ENCODE measurements around the gene DENND5B.
"Not testable (repeated sequence)": the region's sequence is repeated elsewhere in the genome, so short reads cannot be mapped to it uniquely, and the experiment has no call there.

The DENND5B gene

DNA sequence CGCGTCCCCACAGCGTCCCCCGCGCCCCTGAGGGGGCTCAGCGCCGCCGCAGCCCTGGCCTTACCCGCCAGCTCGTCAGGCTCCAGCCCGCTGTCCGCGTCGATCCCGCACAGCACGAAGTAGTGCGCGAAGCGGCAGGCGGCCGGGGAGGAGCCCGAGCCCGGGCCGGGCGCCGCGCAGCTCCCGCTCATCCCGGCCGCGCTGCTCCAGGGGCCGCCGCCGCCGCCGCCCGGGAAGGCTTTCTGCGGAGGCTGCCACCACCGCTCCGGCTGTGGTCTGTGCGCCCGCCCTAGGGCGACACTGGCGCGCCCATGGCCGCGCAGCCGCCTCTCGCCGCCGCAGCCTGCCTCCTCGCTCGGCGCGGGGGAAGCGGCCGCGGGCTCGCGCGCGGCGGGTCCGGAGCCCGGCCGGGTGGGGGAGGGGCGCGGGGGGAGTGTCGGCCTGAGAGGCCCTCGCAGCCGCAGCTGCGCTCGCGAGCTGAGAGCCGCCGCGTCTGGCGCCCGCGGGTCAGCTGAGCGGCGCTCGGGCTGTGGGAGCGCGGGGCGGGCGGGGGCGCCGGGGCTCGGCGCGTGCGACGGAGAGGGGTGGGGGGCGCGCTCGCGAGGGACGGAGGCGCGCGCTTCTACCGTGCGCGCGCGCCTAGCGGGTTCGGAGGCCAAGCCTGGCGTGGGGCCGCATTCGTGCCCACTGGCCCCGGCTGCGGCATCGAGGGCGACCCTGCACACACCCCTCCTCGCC is at the start of gene DENND5B:
DENND5B (minus strand) TSS at position 495 of the 738 bp plus-strand sequence; CDS start at position 191, 304 bp downstream.
- peak; percentile 76 for DNase-seq (ENCODE audit: low spot score)

DNA sequence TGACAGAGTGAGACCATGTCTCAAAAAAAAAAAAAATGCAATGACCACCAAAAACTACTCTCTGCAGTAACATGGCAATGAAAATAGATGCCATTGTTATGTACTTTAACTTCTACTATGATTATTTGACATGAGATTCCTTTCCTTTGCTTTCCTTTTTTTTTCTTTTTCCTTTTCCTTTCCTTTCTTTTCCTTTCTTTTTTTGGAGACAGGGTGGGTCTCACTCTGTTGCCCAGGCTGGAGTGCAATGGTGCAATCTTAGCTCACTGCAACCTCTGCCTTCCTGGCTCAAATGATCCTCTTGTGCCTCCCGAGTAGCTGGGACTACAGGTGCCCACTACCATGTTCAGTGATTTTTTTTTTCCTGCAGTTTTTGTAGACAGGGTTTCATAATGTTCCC is 43.7 kb upstream of the DENND5B start:
- no peak for DNase-seq (ENCODE audit: low spot score)

DNA sequence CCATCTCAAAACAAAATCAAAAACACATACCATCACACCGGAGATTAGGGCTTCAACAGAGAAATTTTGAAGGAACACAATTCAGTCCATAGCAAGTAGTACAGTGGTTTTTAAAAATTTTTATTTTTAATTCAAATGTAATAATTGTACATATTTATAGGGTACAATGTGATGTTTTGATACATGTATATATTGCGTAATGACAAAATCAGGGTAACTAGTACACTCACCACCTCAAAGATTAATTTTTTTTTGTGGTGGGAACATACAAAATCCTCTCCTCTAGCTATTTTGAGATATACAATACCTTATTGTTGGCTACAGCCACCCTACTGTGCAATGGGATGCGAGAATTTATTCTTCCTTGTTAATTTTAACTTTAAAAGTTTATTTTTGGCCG is 42.5 kb upstream of the DENND5B start:
- DNase-seq (ENCODE audit: low spot score): no peak

DNA sequence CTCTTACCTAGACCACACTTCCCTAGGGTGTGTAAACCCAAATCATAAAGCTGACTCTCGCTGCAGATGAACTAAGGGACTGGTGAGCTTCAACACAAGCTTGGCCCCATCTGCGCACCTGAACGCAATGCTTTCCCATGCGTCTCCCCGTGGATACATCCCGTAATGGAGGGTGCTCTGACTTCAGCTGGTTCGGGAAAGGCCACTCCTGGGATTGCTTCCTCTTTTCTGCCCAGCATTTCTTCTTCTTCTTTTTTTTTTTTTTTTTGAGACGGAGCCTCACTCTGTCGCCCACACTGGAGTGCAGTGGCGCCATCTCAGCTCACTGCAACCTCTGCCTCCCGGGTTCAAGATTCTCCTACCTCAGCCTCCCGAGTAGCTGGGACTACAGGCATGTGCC is 40.9 kb upstream of the DENND5B start:
- DNase-seq (ENCODE audit: low spot score): no peak

DNA sequence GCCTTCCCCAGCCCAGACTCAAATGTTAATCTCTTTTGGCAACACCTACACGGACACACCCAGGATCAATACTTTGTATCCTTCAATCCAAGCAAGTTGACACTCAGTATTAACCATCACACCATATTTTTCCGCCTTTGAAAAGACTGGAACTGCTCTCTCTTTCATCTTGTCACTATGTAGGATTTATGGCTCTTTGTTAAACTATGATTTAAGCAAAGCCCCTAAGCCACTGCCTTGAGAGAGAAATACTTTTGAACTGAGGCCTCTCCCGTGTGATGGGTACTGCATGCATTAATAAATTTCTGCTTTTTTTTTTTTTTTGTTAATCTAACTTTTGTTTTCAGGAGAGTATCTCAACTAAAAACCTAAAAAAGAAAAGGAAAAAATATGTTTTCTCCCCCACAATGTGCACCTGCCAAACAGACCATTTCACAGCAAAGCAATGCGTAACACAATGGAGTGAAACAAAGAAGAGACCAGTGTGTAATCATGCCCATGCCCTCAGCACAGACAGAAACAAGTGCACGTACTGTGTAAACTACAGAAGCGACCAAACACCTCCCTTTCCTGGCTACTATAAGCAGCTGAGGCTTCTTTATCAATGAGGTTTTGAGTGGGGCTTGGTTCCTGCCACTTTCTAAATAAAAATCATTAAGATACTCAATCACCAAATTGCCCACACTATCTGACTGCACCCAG is 40.2 kb upstream of the DENND5B start:
- no peak for DNase-seq (ENCODE audit: low spot score)

DNA sequence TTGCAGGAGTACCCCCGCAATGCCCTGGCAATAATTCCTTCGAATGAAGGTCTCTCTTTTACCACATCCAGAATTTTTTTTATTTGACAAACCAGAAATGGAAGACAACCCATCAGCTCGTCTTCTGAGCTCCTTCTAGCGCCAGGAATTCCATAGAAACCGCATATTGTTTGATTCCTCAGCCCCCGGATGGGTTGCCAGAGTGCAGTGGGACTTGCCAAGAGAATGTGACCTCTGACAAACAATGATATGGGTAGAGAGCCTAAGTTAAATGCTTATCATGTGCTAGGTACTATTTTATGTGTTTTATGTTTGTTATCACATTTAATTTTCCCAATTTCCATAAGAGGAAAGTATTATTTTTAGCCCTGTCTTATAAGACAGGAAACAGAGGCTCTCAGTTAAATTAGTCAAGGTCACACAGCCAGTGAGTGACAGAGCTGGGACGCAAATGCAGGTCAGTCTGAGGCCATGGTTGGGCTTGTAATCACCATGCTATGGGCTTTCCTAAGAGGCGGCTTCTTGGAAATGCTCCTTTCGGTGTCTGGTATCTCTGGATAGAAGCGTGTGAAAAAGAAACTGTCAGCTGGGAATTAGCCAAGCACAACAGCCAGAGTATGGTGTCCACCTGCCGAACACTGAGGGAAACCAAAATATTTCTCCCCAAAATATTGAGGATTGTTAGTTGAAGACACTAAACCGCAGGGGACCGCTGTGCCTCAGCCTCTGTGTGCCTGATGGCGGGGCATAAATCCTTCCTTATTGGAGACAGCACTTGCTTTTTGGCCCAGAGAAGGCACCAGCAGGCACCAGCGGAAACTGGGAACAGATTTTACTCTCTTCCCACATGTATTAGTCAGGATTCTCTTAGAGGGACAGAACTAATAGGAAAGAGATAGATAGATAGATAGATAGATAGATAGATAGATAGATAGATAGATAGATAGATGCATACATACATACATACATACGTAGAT is 39.1 kb upstream of the DENND5B start:
- peak; percentile 49 for DNase-seq (ENCODE audit: low spot score)

DNA sequence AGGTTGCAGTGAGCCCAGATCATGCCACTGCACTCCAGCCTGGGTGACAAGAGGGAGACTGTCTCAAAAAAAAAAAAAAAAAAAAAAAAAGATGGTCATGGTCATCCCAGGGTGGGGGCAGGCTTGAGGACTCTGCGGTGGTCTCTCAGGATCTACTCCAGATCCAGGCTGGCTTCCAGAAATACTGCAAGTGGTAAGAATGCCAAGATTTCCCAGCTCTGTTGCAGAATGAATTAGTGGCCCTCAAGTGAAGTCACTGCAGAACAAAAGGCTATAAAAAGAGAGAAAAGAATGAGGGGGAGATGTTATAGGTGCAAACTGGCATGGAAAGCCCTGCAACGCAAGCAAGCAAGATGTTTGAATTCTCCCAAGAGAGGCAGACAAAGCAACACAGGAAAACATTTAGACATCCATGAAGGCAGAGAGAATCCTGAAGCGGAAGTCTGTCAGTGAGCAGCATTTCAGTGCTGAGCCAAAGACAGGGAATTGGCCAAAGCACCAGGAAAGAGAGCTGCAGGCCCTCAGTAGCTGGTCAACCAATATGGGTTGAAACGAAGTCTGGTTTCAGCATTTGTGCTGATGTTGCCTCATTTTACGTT is 36.6 kb upstream of the DENND5B start:
- no peak for DNase-seq (ENCODE audit: low spot score)

DNA sequence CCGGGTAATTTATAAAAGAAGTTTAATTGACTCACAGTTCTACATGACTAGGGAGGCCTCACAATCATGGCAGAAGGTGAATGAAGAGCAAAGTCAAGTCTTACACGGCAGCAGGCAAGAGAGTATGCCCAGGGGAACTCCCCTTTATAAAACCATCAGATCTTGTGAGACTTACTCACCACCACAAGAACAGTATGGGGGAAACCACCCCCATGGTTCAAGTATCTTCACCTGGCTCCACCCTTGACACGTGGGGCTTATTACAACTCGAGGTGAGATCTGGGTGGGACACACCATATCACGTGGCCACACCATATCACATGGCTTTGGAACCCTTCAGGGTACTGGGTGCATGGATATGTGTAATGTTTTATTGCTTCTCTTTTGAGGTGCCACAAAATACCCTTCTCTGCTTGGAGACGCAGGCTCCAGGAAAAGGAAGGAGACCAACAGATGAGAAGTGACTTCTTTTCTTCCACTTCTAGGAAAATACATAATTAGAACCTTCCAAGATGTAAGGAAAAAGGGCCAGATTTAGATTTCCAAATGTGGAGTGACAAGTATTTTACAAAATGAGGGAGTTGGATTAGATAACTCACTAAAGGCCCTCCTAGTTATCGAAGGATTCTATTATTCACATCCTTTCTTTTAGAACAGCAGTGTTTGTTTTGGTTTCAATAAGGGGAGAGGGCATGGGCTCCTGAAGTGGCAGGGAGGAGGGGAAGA is 35.5 kb upstream of the DENND5B start:
- no peak for DNase-seq (ENCODE audit: low spot score)

DNA sequence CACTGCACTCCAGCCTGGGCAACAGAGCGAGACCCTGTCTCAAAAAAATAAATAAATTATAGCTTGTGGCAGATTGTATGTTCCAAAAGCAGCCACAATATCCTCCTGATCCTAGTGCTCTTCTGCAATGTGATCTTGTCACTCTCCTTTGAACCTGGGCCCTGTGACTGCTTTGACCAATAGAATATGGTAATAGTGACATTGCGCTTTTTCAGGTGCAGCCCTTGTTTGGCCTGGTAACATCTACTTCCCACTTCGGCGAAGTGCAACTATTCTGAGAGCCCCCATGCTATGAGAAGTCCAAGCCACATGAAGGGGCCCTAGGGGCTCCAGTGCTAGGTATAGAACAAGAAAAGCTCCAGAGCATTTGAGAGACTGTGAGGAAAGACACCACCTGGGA is 31.1 kb upstream of the DENND5B start:
- no peak for DNase-seq (ENCODE audit: low spot score)

DNA sequence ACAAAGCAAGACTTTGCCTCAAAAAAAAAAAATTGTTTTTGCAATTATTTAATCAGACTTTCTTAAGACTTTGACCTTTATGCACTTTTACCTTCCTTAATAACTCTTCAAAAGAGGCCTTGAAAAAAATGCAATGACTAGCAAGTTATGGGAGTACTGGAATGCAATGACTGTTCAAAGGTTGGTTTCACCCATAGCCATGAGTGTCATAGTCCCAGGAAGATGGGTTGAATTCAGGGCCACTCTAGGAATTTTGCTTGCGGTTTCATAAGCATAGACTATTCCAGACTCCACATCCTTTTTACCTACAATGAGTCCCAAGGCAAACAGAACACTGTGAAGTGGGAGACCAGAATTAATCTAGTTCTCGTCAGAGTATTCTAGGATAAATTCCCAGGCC is 29.4 kb upstream of the DENND5B start:
- DNase-seq (ENCODE audit: low spot score): peak; percentile 41

DNA sequence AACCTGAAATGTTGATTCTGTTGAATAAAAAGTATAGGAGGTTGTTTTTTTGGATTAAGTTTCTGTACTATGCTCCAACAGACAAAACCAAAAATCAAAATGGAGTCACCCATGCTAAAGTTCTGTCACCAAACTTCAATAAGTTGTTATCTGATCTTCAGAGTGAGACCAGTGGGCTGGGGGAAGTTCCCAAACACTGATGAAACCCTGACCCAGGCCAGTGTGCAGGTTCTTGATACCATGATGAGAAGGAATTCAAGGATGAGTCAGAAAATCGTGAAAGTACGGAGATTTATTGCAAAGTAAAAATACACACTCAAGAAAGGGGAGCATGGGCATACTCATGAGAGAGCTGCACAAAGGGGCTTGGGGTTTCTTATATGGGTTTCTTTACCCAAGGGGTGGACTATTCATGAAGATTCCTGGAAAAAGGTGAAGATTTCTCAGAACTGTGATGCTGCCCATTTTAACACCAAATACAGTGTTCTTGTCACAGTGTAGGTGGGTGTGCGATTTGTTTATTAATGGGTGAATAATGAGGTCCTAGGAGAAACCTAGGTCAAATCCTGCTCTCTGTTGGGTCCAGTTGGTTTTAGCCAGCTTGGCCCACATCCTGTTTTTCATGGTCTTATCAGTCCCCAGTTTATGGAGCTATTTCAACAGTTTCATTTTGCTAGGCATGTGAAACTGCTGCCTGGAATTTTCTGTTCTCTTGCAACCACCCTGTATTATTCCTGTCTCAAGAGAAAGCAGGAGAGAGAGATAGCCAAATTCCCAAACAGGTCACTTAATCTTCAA is 27.5 kb upstream of the DENND5B start:
- DNase-seq (ENCODE audit: low spot score): no peak

DNA sequence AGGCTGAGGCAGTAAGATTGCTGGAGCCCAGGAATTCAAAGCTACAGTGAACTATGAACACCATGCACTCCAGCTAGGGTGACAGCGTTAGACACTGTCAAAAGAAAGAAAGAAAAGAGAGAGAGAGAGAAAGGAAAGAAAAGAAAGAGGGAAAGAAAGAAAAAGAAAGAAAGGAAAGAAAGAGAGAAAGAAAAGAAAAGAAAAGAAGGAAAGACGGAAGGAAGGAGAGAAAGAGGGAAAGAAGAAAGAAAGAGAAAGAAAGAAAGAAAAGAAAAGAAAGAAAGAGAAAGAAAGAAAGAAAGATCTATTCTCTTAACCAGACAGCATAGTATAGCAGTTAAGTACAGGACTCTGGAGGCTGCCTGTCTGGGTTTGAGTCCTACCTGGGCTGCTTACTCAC is 21.9 kb upstream of the DENND5B start:
- no peak for DNase-seq (ENCODE audit: low spot score)

DNA sequence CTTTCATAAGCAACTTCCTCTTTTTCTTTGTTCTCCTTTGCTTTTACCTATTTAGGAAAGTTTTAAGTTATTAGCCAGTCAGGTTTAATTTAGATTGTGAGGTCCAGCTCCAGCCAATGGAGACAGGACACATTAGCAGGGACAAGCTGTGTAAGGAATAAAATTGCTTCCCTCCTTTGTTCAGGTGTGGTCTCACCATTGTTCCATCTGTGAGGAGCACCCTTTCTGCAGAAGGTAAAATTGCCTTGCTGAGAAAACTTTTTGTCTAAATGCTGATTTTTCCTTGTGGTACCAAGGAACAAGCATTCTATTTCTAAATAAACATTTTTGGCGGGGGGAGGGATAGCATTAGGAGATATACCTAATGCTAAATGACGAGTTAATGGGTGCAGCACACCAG is 17.4 kb upstream of the DENND5B start:
- DNase-seq (ENCODE audit: low spot score): not testable (repeated sequence)

DNA sequence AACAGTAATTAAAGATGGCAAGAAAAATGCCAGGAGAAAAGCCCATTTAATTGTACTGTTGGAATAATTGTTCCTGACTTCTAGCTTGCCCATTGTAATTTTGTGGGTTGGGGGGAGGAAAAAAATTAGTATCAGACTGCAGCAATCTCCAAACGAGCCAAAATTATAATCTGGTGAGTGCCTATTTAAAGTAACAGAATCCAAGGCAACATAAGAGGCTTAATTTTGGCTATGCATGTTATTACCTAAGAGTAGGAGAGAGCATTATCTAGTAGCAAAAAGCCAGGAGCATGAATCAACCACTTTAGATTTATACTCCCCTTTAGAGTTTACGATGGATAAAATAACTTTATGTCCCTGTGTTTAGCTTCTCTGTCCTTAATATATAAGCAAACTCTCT is 14.6 kb upstream of the DENND5B start:
- DNase-seq (ENCODE audit: low spot score): no peak

DNA sequence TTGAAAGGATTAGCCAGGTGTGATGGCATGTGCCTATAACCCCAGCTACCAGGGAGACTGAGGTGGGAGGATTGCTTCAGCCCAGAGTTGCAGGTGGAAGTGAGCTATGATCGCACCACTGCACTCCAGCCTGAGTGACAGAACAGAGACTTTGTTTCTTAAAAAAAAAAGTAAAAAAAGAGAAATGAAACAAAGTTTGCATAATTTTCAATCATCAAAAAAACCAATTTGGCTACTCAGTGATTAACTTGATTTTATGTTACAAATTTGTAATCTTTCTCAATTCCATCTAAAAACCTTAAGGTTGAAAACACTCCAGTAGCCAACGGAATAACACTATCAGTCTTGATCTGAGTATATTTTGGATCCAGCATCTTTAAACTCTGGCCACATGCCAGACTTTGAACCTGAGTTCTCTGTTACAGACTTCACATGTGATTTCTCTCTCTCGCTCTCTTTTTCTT is 12.6 kb upstream of the DENND5B start:
- DNase-seq (ENCODE audit: low spot score): no peak

DNA sequence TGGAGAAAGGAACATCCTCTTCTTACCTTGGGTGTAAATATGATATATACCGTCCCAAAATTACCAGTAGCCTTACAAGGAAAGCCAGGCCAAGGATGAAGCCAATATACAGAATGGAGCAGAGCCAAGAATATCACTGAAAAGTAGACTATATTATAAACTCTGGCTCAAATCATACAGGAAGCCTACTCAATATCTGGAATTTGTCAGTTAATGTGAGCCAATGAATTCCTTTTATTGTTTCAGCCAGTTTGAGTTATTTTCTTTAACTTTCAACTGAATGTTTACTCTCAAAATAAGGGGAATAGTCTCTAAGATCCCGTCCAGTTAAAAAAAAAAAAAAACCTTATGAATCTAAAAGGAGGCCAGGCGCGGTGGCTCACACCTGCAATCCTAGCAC is 9.8 kb upstream of the DENND5B start:
- no peak for DNase-seq (ENCODE audit: low spot score)

DNA sequence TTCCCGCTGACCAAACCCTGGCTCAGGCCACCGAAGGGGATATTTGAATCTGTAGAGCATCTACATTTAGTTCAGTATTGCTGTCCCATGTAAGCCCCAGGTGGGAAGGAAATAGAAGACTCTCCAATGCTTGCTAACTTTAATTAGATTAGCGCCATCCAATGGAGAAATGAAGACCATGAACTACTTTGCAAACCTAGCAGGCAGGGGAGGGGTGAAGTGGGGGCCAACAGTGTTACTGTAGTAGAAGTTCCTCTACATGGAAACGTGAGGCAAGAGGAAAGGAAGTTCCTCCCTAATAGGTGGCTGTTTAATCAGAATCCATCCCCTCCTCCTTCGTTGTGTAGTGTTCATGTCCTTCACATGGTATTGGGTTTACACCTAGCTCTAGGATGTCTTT is 9.3 kb upstream of the DENND5B start:
- DNase-seq (ENCODE audit: low spot score): no peak

DNA sequence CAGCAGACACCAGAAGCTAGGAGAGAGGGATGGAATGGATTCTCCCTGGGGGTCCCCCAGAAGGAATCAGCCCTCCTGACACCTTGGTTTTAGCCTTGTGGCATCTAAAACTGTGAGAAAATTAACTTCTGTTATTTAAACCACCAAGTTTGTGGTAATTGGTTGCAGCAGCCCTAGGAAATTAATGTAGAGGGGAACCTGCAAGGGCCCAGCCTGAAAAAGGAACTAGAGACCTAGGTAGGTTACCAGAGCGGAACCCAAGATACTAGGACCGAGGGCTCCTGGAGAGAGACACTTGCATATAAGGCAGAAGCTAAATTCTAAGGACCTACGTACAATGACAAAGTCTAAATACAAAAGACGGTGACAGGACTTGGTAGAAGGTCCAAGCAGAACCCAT is 8.1 kb upstream of the DENND5B start:
- DNase-seq (ENCODE audit: low spot score): no peak

DNA sequence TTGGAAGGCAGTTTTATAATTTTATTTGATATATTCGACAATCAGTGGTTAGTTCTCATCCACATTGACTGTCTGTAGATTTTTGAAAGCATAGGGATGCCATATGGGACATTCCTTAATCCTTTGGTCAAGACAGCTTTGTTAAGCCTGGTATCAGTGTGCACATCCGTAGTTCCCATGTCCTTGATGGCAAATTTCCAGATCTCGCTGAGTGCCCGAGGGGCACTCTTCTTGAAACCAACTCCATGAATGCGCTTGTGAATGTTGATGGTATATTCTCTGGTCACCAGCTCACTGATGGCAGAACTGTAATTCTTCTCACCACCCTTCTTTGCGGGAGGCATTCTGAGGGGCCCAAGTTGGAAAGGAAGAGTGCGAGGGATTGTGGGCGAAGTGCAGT is 6.1 kb upstream of the DENND5B start:
- DNase-seq (ENCODE audit: low spot score): no peak

DNA sequence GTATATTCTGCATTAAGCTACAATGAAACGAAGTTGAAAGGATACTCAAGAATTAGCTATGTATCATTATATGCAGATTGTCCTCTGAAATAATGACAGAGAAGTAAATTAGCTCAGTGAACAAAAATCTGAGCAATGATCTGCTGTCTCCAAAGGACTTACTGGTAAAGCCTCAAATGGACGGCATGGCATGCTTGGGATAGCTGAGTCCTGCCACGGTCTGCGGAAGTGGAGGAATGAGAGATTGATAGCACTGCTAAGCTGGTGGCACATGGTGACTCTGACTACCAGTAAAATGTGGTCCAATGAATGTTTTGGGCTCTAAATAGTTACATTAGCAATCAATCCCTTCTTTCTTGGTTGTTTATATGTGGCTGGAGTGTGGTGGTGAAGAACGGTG is 3.7 kb upstream of the DENND5B start:
- no peak for DNase-seq (ENCODE audit: low spot score)

Data from hepatic stellate cell (primary cell).